Liver (tissue), 3 donors: ENCODE data around the gene IMPA2.

Experiments
- CTCF ChIP-seq: fragments of 150-350 bp; IDR thresholded peaks from 2 replicates; pipeline ENCODE4 v1.5.1; 2017; ENCODE audit warnings: improper control_type of control experiment, low read depth, low read length; ENCODE audit not compliant: missing input control
- GABPA ChIP-seq, 2 donors: IDR thresholded peaks in 1 of 2; conservative IDR thresholded peaks in 1 of 2; 2 replicates each; pipeline ENCODE4 v1.6.1; 2016; ENCODE audit warnings: antibody characterized with exemption in 2 of 2, mild to moderate bottlenecking in 1 of 2, moderate library complexity in 1 of 2
- RXRA ChIP-seq, 2 donors: IDR thresholded peaks; 2 replicates each; pipeline ENCODE4 v1.6.1; 2017 to 2018; ENCODE audit warnings: antibody characterized with exemption in 2 of 2, mild to moderate bottlenecking in 1 of 2
- SP1 ChIP-seq: IDR thresholded peaks from 2 replicates; pipeline ENCODE4 v1.6.1; 2018; ENCODE audit warnings: antibody characterized with exemption, mild to moderate bottlenecking
- TAF1 ChIP-seq: conservative IDR thresholded peaks from 2 replicates; pipeline ENCODE4 v1.6.1; 2016; ENCODE audit warnings: antibody characterized with exemption, mild to moderate bottlenecking
- TF ChIP-seq, protein P1 (sequence below): IDR thresholded peaks from 2 replicates; pipeline ENCODE4 v1.6.1; 2016; ENCODE audit warnings: antibody characterized with exemption
- TF ChIP-seq, protein P2 (sequence below): IDR thresholded peaks from 2 replicates; pipeline ENCODE4 v1.6.1; 2016; ENCODE audit warnings: antibody characterized with exemption
- donor health status: healthy.
- donor health status: healthy.

DNA sequence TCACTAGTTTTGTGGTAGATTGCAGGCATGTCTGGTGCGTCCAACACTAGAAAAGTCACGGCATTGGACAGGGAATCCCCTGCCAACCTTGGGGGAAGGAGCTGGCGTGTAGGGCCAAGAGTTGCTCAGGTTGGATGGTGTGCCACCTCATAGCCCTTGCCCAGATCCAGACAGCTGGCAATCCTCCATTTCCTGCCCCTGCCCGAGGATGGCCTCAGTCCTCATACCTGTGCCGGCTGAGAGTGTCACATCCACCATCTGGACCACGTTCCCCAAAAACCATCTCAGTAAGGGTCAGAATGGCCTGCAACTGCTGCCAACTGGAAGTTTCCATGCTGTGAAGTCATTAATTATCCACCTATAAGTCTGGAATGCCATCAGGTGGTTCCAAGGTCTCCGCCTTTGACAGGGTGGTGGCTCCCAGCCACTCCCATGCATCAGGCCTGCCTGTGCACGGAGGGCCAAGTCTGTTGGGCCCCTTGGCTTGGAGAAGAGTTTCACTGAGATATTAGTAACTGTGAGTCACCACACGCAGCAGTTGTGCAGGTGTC, 55.0 kb downstream of the IMPA2 start:
- TF ChIP-seq CTCF = no peak
- no peak for TF ChIP-seq TAF1
- TF ChIP-seq, protein P1, sequence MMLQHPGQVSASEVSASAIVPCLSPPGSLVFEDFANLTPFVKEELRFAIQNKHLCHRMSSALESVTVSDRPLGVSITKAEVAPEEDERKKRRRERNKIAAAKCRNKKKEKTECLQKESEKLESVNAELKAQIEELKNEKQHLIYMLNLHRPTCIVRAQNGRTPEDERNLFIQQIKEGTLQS = no peak
- no peak for TF ChIP-seq SP1
- no peak for TF ChIP-seq RXRA (IDR thresholded peaks at IDR 0.05)
- TF ChIP-seq, protein P2, sequence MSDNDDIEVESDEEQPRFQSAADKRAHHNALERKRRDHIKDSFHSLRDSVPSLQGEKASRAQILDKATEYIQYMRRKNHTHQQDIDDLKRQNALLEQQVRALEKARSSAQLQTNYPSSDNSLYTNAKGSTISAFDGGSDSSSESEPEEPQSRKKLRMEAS = no peak
- no peak for TF ChIP-seq GABPA (IDR thresholded peaks at IDR 0.05 in 1 of 2, conservative IDR thresholded peaks at IDR 0.05 in 1 of 2)
